GM12865 (cell line): ENCODE data around the gene NSMCE1.
"Not testable (repeated sequence)": the region's sequence is repeated elsewhere in the genome, so short reads cannot be mapped to it uniquely, and the experiment has no call there.

Experiments used
- DNase-seq: peaks from one replicate; pipeline ENCODE4 v3.0.0; 2010; ENCODE audit warnings: low read depth
- H3K4me3 ChIP-seq: 2 replicates; pipeline ENCODE4 v1.5.1; 2011; ENCODE audit warnings: mild to moderate bottlenecking, low read depth, low read length, control low read depth
- TF ChIP-seq, protein P1 (sequence below): IDR thresholded peaks from 2 replicates; pipeline ENCODE4 v1.5.1; 2011; ENCODE audit warnings: low read length, control low read depth, low read depth, inconsistent platforms; ENCODE audit not compliant: insufficient read depth; ENCODE audit errors: missing control alignments

The NSMCE1 gene

GRCh38 chr16:27267037-27267677 is 1.4 kb downstream of the NSMCE1 start:
- H3K4me3 ChIP-seq: no peak overlapping the region
- TF ChIP-seq, protein P1, sequence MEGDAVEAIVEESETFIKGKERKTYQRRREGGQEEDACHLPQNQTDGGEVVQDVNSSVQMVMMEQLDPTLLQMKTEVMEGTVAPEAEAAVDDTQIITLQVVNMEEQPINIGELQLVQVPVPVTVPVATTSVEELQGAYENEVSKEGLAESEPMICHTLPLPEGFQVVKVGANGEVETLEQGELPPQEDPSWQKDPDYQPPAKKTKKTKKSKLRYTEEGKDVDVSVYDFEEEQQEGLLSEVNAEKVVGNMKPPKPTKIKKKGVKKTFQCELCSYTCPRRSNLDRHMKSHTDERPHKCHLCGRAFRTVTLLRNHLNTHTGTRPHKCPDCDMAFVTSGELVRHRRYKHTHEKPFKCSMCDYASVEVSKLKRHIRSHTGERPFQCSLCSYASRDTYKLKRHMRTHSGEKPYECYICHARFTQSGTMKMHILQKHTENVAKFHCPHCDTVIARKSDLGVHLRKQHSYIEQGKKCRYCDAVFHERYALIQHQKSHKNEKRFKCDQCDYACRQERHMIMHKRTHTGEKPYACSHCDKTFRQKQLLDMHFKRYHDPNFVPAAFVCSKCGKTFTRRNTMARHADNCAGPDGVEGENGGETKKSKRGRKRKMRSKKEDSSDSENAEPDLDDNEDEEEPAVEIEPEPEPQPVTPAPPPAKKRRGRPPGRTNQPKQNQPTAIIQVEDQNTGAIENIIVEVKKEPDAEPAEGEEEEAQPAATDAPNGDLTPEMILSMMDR: no peak
- DNase-seq: peak; percentile 56

- DNase-seq: no peak
- TF ChIP-seq, protein P1: no peak
- H3K4me3 ChIP-seq: no peak overlapping the region
These were observed 2.6 kb downstream of the NSMCE1 start for GRCh38 chr16:27265982-27266381.

- H3K4me3 ChIP-seq: no peak overlapping the region
- no peak for DNase-seq
- TF ChIP-seq, protein P1: no peak
These were observed 4.4 kb downstream of the NSMCE1 start for GRCh38 chr16:27264151-27264550.

DNA sequence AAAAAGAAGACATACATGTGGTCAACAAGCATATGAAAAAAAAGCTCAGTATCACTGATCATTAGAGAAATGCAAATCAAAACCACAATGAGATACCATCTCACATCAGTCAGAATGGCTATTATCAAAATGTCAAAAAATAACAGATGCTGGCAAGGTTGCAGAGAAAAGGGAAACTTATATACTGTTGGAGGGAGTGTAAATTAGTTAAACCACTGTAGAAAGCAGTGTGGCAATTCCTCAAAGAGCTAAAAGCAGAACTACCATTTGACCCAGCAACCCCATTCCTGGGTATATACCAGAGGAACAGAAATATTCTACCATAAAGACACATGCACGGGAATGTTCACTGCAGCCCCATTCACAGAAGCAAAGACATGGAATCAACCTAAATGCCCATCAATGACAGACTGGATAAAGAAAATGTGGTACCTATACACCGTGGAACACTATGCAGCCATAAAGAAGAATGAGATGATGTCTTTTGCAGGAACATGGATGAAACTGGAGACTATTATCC is 5.6 kb downstream of the NSMCE1 start:
- H3K4me3 ChIP-seq, DNase-seq: not testable (repeated sequence)

- DNase-seq: no peak
- H3K4me3 ChIP-seq: no peak overlapping the region
- TF ChIP-seq, protein P1: no peak
These were observed 8.9 kb downstream of the NSMCE1 start for GRCh38 chr16:27259710-27260109.

DNA sequence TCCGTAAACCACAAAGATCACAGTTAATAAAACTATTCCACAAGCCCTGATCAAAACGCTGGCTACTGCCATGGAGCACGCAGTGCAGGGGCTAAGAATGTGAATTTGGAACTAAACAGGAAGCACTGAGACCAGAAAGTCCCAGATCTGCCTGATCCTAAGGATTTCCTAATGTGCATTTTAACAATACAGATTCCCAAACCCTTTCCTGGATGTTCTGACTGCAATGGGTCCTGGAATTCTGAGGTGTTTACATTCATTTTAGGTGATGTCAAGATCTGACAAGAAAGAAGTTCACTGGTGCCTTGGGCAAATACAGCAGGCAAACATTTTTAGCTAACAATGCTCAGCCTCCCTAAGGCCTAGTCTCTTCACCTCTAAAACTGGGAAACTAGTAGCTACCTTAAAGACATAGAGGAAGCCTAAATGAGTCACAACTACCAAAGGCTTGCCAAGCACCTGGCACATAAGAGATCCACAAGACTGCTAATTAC is 10.3 kb downstream of the NSMCE1 start:
- TF ChIP-seq, protein P1: no peak
- DNase-seq: no peak
- H3K4me3 ChIP-seq: no peak overlapping the region

GRCh38 chr16:27257271-27257670 is 11.3 kb downstream of the NSMCE1 start:
- H3K4me3 ChIP-seq: no peak overlapping the region
- TF ChIP-seq, protein P1: no peak
- no peak for DNase-seq
